ENCODE results near the gene USP8.
"Not testable (repeated sequence)": the region's sequence is repeated elsewhere in the genome, so short reads cannot be mapped to it uniquely, and the experiment has no call there.

The USP8 gene

GRCh38 chr15:50390554-50391264 lies 33.5 kb upstream of the USP8 start:
- TF ChIP-seq, protein P1, sequence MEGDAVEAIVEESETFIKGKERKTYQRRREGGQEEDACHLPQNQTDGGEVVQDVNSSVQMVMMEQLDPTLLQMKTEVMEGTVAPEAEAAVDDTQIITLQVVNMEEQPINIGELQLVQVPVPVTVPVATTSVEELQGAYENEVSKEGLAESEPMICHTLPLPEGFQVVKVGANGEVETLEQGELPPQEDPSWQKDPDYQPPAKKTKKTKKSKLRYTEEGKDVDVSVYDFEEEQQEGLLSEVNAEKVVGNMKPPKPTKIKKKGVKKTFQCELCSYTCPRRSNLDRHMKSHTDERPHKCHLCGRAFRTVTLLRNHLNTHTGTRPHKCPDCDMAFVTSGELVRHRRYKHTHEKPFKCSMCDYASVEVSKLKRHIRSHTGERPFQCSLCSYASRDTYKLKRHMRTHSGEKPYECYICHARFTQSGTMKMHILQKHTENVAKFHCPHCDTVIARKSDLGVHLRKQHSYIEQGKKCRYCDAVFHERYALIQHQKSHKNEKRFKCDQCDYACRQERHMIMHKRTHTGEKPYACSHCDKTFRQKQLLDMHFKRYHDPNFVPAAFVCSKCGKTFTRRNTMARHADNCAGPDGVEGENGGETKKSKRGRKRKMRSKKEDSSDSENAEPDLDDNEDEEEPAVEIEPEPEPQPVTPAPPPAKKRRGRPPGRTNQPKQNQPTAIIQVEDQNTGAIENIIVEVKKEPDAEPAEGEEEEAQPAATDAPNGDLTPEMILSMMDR (conservative IDR thresholded peaks at IDR 0.05; ENCODE audit: low read depth, low read length) = no peak
- DNase-seq (ENCODE audit: low read depth) = no peak
- H3K4me3 ChIP-seq (ENCODE audit: low read length) = no peak overlapping the region

DNA sequence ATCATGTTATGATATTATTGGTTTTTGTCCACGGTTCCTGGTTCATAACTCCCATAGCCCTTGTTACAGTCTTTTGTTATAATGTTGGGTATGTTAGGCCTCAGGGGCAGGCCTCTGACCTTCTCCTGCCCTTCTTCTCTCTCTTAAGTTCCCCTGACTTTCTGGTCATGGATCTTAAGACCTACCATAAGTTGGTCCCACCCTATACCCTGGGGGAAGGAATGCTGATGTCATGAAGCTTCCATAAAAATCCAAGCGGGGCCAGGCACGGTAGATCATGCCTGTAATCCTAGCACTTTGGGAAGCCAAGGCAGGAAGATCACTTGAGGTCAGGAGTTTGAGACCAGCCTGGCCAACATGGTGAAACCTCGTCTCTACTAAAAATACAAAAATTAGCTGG lies 32.6 kb upstream of the USP8 start:
- H3K4me3 ChIP-seq (ENCODE audit: low read length); DNase-seq (ENCODE audit: low read depth): not testable (repeated sequence)

DNA sequence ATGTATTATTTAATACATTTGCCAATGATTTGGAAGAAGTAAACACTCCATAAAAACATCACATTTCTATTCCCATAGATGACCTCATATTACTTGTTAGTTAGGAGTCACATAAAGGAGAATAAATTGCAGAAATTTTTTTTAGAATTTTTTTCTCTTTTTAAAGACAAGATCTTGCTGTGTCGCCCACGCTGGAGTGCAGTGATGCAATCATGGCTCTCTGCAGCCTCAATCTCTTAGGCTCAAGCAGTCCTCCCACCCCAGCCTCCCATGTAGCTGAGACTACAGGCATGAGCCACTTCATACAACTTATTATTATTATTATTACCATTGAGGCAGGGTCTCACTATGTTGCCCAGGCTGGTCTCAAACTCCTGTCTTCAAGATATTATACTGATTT lies 12.3 kb upstream of the USP8 start:
- no peak for DNase-seq (ENCODE audit: low read depth)
- no peak overlapping the region for H3K4me3 ChIP-seq (ENCODE audit: low read length)
- TF ChIP-seq, protein P1 (conservative IDR thresholded peaks at IDR 0.05; ENCODE audit: low read depth, low read length) = no peak

GRCh38 chr15:50414624-50415023 lies 9.6 kb upstream of the USP8 start:
- DNase-seq (ENCODE audit: low read depth) = no peak
- H3K4me3 ChIP-seq (ENCODE audit: low read length) = no peak overlapping the region
- TF ChIP-seq, protein P1 (conservative IDR thresholded peaks at IDR 0.05; ENCODE audit: low read depth, low read length) = no peak

DNA sequence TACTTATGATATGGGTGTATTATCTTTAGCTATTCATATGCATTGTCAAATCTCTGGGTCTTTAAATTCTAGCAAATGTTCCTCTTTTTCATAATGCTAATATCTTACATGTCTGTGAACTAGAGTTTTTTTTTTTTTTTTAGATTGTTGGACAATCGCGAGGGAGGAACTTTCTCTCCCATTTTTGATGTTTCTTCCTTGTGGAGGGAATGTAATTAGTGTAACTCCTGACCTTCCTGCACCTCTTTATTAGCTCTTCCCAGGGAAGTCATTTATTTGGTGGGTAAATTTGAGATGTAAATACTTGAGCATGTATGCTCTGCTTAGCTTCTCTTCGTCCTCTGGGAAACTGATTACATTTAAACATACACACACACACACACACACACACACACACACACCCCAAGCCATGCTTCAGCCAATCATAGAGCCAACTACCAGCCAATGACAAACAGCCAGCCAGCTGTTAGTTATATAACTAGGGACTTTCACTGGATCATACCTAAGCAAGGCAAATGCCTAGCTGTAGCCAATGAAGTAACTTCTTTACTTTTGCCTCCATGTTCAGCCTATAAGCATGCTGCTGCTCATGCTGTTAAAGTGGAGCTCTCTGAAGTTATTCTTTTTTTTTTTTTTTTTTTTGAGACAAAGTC lies 8.3 kb upstream of the USP8 start:
- DNase-seq (ENCODE audit: low read depth) = no peak
- no peak overlapping the region for H3K4me3 ChIP-seq (ENCODE audit: low read length)
- TF ChIP-seq, protein P1 (conservative IDR thresholded peaks at IDR 0.05; ENCODE audit: low read depth, low read length) = no peak

- H3K4me3 ChIP-seq (ENCODE audit: low read length) = no peak overlapping the region
- TF ChIP-seq, protein P1 (conservative IDR thresholded peaks at IDR 0.05; ENCODE audit: low read depth, low read length) = no peak
- DNase-seq (ENCODE audit: low read depth) = no peak
Measured at GRCh38 chr15:50416890-50417289, 7.3 kb upstream of the USP8 start.

- no peak for DNase-seq (ENCODE audit: low read depth)
- TF ChIP-seq, protein P1 (conservative IDR thresholded peaks at IDR 0.05; ENCODE audit: low read depth, low read length) = no peak
Measured at GRCh38 chr15:50418041-50418583, 6.1 kb upstream of the USP8 start.

More at GRCh38 chr15:50418041-50418583, 6.1 kb upstream of the USP8 start:
- no peak overlapping the region for H3K4me3 ChIP-seq (ENCODE audit: low read length)

Data from retinal pigment epithelial cell (primary cell).